ENCODE results near the gene ACSS1. TPM values are rescaled to one million over a fixed set of nuclear protein-coding genes. Genes with fewer than 3 reads are reported as not detected.

Gene ACSS1
- total RNA-seq, 4 donors from 2014 or later, result 5.8 to 23.5 (median 11.1) TPM

DNA sequence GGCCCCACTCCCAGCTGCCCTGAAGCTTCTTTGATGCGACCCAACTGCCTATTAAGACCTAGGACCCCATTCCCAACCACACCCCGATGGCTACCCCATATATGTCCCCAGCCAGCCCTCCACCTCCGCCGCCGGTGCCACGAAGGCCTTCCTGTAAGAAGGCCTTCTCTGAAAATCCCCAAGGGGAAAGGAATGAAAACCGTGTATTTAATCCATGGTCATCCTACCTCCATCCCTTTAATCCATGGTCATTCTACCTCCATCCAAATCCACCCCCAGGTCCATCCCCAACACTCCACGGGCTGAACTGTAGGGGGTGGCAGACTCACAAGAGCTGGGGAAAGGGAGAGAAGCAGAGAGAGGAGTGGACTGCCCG, 24.5 kb upstream of the ACSS1 start:
- TF ChIP-seq, protein P1, sequence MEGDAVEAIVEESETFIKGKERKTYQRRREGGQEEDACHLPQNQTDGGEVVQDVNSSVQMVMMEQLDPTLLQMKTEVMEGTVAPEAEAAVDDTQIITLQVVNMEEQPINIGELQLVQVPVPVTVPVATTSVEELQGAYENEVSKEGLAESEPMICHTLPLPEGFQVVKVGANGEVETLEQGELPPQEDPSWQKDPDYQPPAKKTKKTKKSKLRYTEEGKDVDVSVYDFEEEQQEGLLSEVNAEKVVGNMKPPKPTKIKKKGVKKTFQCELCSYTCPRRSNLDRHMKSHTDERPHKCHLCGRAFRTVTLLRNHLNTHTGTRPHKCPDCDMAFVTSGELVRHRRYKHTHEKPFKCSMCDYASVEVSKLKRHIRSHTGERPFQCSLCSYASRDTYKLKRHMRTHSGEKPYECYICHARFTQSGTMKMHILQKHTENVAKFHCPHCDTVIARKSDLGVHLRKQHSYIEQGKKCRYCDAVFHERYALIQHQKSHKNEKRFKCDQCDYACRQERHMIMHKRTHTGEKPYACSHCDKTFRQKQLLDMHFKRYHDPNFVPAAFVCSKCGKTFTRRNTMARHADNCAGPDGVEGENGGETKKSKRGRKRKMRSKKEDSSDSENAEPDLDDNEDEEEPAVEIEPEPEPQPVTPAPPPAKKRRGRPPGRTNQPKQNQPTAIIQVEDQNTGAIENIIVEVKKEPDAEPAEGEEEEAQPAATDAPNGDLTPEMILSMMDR (IDR thresholded peaks at IDR 0.05), result no peak
- no peak for TF ChIP-seq POLR2A (IDR thresholded peaks at IDR 0.05)
- DNase-seq, result no peak
- intact Hi-C loops (cut with DNase I), result no loop called here
- 21 to 31% methylated on average over 4 to 8 of the region's 9 CpGs for WGBS, 2 donors
- no peak overlapping the region for H3K27ac ChIP-seq
- H3K4me1 ChIP-seq, result peaks cover 11 to 43% (median 23%) of the 10 kb centered on the region in 3 donors
- H3K36me3 ChIP-seq, result no peaks in the 10 kb centered on the region
- no peak overlapping the region for H3K4me3 ChIP-seq
- no peaks in the 10 kb centered on the region for H3K9me3 ChIP-seq
- peaks cover 15 to 100% (median 52%) of the 10 kb centered on the region in 4 donors for H3K27me3 ChIP-seq

DNA sequence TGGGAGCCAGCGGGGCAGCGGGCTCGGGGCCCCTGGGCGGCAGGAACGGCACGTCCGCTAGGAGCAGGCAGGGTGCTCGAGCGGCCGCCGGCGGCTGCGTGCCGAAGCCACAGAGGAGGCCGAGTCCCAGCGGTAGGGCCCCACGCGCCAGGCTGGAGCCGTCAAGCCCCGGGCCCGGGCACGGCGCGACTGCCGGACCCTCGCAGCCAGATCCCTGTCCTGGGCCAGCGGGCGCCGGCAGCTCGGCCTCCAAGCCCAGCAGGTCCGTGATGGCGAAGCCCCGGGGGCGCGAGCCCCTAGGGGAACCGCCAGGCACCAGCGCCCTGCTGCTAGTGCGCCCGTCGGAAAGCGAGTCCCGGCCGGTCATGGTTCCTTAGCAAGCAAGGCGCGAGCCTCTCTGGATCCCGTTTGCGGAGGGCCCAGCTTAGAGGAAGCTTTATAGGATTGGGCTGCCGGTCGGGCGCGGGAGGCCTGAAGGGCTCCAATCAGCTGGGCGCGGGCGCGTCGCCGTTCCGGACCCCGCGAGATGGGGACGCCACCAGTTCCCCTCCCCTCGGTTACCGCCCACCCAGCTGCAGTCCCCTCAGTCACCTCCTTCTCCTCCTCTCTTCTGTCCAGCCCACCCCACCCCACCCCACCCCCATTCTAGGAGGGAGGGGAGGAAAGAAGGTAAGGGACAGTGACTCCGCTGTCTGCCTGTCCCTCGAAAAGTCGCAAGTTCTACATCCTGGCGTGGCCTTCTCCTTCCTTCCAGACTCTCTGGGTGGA, 24.0 kb upstream of the ACSS1 start, which contains the start of gene VSX1:
Gene VSX1, minus strand, starts transcription at position 412 of the 768 bp plus-strand sequence. Its CDS starts 45 bp downstream, at position 367.
- Histone ChIP-seq H3K4me3 (no peak within 1 kb of the TSS), H3K27ac (no peak within 1 kb of the TSS), H3K4me1 (peaks cover 15 to 49% (median 26%) of the 10 kb centered on the region in 3 donors), H3K9me3 (no peaks in the 10 kb centered on the region), H3K27me3 (peaks cover 15 to 100% (median 55%) of the 10 kb centered on the region in 4 donors), H3K36me3 (no peaks in the 10 kb centered on the region)
- intact Hi-C loops (cut with DNase I), result no loop called here
- TF ChIP-seq, protein P1 (IDR thresholded peaks at IDR 0.05), result no peak
- TF ChIP-seq POLR2A (IDR thresholded peaks at IDR 0.05), result no peak
- WGBS, 2 donors, result 34% methylated on average over 13 of the region's 67 CpGs; no CpG with 5 or more reads in 1 of the 2 donors
- DNase-seq, result no peak

DNA sequence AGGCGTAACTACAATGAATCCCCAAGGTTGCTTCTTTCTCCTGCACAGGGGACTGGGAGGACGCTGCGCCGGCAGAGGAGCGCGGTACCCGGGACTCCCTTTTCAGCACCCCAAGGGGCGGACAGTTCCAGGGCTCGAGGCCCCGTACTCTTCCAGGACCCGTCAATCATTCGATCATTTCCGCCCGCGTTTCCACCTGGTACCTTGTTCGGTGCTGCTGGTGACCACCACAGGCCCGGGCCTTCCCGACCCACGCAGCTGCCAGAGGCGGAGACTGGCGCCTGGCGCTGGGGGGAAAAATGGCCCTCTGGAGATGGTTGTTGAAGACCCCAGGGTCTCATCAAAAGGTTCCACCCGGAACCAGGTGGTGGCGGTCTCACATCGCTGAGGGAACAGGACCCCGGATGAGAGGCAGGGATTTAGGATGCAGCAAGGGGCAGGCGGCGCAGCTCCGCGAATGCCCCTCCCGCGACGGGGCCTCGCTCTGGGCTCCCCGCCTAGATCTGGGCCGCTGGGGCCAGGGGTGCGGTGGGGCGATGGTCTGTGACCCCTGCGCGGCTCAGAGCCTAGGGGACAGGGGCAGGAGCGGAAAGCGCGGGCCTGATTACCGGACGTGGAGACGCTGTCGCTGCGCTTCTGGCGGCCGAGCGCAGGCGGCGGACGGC, 23.3 kb upstream of the ACSS1 start:
- Histone ChIP-seq H3K9me3 (no peaks in the 10 kb centered on the region), H3K4me3 (no peak overlapping the region), H3K4me1 (peaks cover 18 to 53% (median 26%) of the 10 kb centered on the region in 3 donors), H3K27me3 (peaks cover 15 to 100% (median 57%) of the 10 kb centered on the region in 4 donors), H3K27ac (no peak overlapping the region), H3K36me3 (no peaks in the 10 kb centered on the region)
- no peak for TF ChIP-seq POLR2A (IDR thresholded peaks at IDR 0.05)
- TF ChIP-seq, protein P1 (IDR thresholded peaks at IDR 0.05), result no peak
- 12 to 15% methylated on average over 9 to 30 of the region's 54 CpGs for WGBS, 2 donors
- DNase-seq, result no peak
- intact Hi-C loops (cut with DNase I), result no loop called here

- Histone ChIP-seq H3K4me3 (no peak overlapping the region), H3K9me3 (no peaks in the 10 kb centered on the region), H3K27me3 (peaks cover 6 to 98% (median 44%) of the 10 kb centered on the region in 4 donors), H3K4me1 (peaks cover 16 to 44% (median 22%) of the 10 kb centered on the region in 3 donors), H3K36me3 (no peaks in the 10 kb centered on the region), H3K27ac (no peak overlapping the region)
- intact Hi-C loops (cut with DNase I), result loop anchor here (10.0 kb wide), 1 partner anchor 96 kb away; no protein-coding TSS in a partner anchor
- WGBS, 2 donors, result 69 to 82% methylated on average over 4 of the region's 4 CpGs
- no peak for DNase-seq
- TF ChIP-seq, protein P1 (IDR thresholded peaks at IDR 0.05), result no peak
- no peak for TF ChIP-seq POLR2A (IDR thresholded peaks at IDR 0.05)
Observed at GRCh38 chr20:25079171-25079570, 21.2 kb upstream of the ACSS1 start.

DNA sequence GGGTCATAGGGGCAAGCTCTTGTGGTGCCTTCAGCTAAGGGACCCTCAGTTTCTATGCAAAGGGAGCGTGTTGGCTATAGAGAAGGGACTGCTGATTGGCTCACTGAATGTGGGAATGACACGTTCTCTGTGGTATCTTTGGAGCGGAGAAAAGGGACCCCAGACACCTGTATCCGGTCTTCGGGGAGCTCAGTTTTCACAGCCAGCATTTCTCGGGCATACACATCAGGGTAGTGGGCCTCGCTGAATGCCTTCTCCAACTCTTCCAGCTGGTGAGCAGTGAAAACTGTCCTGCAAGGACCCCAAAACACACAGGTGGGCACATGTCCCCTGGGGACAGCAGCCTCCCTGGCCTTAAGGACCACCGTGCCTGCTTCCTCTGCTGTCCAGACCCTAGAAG, 20.7 kb upstream of the ACSS1 start:
- no peaks in the 10 kb centered on the region for H3K36me3 ChIP-seq
- DNase-seq, result no peak
- peaks cover 1 to 97% (median 41%) of the 10 kb centered on the region in 4 donors for H3K27me3 ChIP-seq
- no peak overlapping the region for H3K27ac ChIP-seq
- intact Hi-C loops (cut with DNase I), result loop anchor here (10.0 kb wide), 1 partner anchor 96 kb away; no protein-coding TSS in a partner anchor
- WGBS, 2 donors, result 83% methylated on average over 5 to 8 of the region's 8 CpGs
- no peaks in the 10 kb centered on the region for H3K9me3 ChIP-seq
- no peak for TF ChIP-seq POLR2A (IDR thresholded peaks at IDR 0.05)
- TF ChIP-seq, protein P1 (IDR thresholded peaks at IDR 0.05), result no peak
- peaks cover 11 to 39% (median 17%) of the 10 kb centered on the region in 3 donors for H3K4me1 ChIP-seq
- H3K4me3 ChIP-seq, result no peak overlapping the region
